ENCODE results near the gene TNNI2.
"Not testable (repeated sequence)": the region's sequence is repeated elsewhere in the genome, so short reads cannot be mapped to it uniquely, and the experiment has no call there.

The TNNI2 gene

GRCh38 chr11:1838426-1839144, at the start of gene TNNI2:
TNNI2 (plus strand) TSS chr11:1838981; CDS start chr11:1839697, 716 bp downstream.
- DNase-seq (ENCODE audit: low read depth) = no peak

- DNase-seq (ENCODE audit: low read depth) = no peak
These were observed 46.9 kb upstream of the TNNI2 start for GRCh38 chr11:1791912-1792311.

- DNase-seq (ENCODE audit: low read depth) = no peak
These were observed 46.3 kb upstream of the TNNI2 start for GRCh38 chr11:1792461-1792860.

GRCh38 chr11:1793081-1793480, 45.7 kb upstream of the TNNI2 start:
- no peak for DNase-seq (ENCODE audit: low read depth)

GRCh38 chr11:1796413-1797011, 42.3 kb upstream of the TNNI2 start:
- no peak for DNase-seq (ENCODE audit: low read depth)

GRCh38 chr11:1797391-1798125, 41.2 kb upstream of the TNNI2 start:
- no peak for DNase-seq (ENCODE audit: low read depth)

- no peak for DNase-seq (ENCODE audit: low read depth)
These were observed 35.5 kb upstream of the TNNI2 start for GRCh38 chr11:1803246-1803645.

- DNase-seq (ENCODE audit: low read depth) = not testable (repeated sequence)
These were observed 34.8 kb upstream of the TNNI2 start for GRCh38 chr11:1803835-1804519.

GRCh38 chr11:1805525-1805924, 33.3 kb upstream of the TNNI2 start:
- DNase-seq (ENCODE audit: low read depth) = no peak

- no peak for DNase-seq (ENCODE audit: low read depth)
These were observed 31.4 kb upstream of the TNNI2 start for GRCh38 chr11:1807264-1807995.

GRCh38 chr11:1810761-1811160, 28.0 kb upstream of the TNNI2 start:
- DNase-seq (ENCODE audit: low read depth) = no peak

GRCh38 chr11:1812274-1812673, 26.5 kb upstream of the TNNI2 start:
- DNase-seq (ENCODE audit: low read depth) = no peak

GRCh38 chr11:1812801-1813200, 26.0 kb upstream of the TNNI2 start:
- DNase-seq (ENCODE audit: low read depth) = no peak

GRCh38 chr11:1813356-1813755, 25.4 kb upstream of the TNNI2 start:
- DNase-seq (ENCODE audit: low read depth) = not testable (repeated sequence)

- no peak for DNase-seq (ENCODE audit: low read depth)
These were observed 24.1 kb upstream of the TNNI2 start for GRCh38 chr11:1814691-1815090.

- DNase-seq (ENCODE audit: low read depth) = no peak
These were observed 23.5 kb upstream of the TNNI2 start for GRCh38 chr11:1815311-1815710.

GRCh38 chr11:1815751-1816150, 23.0 kb upstream of the TNNI2 start:
- no peak for DNase-seq (ENCODE audit: low read depth)

- no peak for DNase-seq (ENCODE audit: low read depth)
These were observed 21.8 kb upstream of the TNNI2 start for GRCh38 chr11:1817000-1817399.

- no peak for DNase-seq (ENCODE audit: low read depth)
These were observed 21.3 kb upstream of the TNNI2 start for GRCh38 chr11:1817511-1817910.

GRCh38 chr11:1819074-1819473, 19.7 kb upstream of the TNNI2 start:
- DNase-seq (ENCODE audit: low read depth) = no peak

GRCh38 chr11:1820463-1821325, 18.1 kb upstream of the TNNI2 start:
- DNase-seq (ENCODE audit: low read depth) = no peak

Measured in stimulated activated CD8-positive, alpha-beta memory T cell treated with anti-CD3 and anti-CD28 coated beads, Interleukin-15, amount 100 ng/mL, for 1 hour (primary cell).